Panc1 (cell line): ENCODE results near the gene MTHFD2L.

Experiments
- POLR2AphosphoS5 ChIP-seq: IDR thresholded peaks from 2 replicates; pipeline ENCODE4 v1.6.1; 2012; ENCODE audit warnings: mild to moderate bottlenecking, low read depth, low read length, moderate library complexity
- SIN3A ChIP-seq: IDR thresholded peaks from 2 replicates; pipeline ENCODE4 v1.6.1; 2012; ENCODE audit warnings: low read depth, mild to moderate bottlenecking, low read length, moderate library complexity, borderline replicate concordance; ENCODE audit not compliant: insufficient read depth
- TF ChIP-seq, protein P1 (sequence below): fragments of 450-650 bp; IDR thresholded peaks from 2 replicates; pipeline ENCODE4 v1.5.1; 2017; ENCODE audit warnings: mild to moderate bottlenecking
- TF ChIP-seq, protein P2 (sequence below), 2 experiments: IDR thresholded peaks; 2 replicates each; pipeline ENCODE4 v1.6.1; 2011 to 2012; ENCODE audit warnings: low read depth in 2 of 2, control low read depth in 1 of 2, low read length in 1 of 2, mild to moderate bottlenecking in 1 of 2, moderate library complexity in 1 of 2; ENCODE audit not compliant: insufficient read depth in 1 of 2

DNA sequence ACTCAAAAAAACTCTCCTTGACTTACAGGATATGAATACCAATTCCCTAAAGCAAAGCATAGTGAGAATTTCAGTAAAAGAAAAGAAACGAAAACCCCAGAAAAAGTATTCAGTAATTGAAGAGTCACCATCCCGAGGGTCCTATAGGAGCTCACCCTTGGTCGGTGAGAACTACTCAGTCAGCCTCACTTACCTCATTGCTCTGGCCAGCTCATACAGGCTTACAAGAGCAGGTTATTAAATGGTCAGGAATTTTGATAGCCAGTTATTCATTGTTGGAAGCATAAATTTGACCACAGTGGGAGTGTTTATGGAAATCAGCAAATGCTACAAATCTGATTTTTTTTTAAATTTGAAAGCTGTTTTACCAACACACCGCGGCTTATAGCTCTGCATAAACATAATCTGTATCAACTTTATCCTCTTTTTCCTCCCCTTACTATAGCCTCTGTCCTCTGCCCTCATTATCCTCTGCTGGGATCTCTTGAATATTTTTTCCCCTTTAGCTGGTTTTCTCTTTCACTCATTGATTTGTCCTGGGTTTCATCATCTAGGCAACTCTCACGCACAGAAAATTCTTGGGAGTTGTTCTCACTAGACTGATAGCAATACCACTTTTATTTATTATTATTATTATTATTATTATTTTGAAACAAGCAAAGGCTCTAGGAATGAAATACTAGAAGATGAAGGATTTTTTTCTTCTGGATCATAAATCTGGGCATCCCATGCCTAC is 47.9 kb upstream of the MTHFD2L start:
- TF ChIP-seq, protein P1, sequence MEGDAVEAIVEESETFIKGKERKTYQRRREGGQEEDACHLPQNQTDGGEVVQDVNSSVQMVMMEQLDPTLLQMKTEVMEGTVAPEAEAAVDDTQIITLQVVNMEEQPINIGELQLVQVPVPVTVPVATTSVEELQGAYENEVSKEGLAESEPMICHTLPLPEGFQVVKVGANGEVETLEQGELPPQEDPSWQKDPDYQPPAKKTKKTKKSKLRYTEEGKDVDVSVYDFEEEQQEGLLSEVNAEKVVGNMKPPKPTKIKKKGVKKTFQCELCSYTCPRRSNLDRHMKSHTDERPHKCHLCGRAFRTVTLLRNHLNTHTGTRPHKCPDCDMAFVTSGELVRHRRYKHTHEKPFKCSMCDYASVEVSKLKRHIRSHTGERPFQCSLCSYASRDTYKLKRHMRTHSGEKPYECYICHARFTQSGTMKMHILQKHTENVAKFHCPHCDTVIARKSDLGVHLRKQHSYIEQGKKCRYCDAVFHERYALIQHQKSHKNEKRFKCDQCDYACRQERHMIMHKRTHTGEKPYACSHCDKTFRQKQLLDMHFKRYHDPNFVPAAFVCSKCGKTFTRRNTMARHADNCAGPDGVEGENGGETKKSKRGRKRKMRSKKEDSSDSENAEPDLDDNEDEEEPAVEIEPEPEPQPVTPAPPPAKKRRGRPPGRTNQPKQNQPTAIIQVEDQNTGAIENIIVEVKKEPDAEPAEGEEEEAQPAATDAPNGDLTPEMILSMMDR, result no peak
- TF ChIP-seq, protein P2, sequence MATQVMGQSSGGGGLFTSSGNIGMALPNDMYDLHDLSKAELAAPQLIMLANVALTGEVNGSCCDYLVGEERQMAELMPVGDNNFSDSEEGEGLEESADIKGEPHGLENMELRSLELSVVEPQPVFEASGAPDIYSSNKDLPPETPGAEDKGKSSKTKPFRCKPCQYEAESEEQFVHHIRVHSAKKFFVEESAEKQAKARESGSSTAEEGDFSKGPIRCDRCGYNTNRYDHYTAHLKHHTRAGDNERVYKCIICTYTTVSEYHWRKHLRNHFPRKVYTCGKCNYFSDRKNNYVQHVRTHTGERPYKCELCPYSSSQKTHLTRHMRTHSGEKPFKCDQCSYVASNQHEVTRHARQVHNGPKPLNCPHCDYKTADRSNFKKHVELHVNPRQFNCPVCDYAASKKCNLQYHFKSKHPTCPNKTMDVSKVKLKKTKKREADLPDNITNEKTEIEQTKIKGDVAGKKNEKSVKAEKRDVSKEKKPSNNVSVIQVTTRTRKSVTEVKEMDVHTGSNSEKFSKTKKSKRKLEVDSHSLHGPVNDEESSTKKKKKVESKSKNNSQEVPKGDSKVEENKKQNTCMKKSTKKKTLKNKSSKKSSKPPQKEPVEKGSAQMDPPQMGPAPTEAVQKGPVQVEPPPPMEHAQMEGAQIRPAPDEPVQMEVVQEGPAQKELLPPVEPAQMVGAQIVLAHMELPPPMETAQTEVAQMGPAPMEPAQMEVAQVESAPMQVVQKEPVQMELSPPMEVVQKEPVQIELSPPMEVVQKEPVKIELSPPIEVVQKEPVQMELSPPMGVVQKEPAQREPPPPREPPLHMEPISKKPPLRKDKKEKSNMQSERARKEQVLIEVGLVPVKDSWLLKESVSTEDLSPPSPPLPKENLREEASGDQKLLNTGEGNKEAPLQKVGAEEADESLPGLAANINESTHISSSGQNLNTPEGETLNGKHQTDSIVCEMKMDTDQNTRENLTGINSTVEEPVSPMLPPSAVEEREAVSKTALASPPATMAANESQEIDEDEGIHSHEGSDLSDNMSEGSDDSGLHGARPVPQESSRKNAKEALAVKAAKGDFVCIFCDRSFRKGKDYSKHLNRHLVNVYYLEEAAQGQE (IDR thresholded peaks at IDR 0.05; ENCODE audit: insufficient read depth in 1 of 2, low read depth in 2 of 2, low read length in 1 of 2), result no peak
- TF ChIP-seq POLR2AphosphoS5, result no peak
- no peak for TF ChIP-seq SIN3A
